Measurements from ENCODE around the gene HDAC4. TPM values are rescaled to one million over a fixed set of nuclear protein-coding genes. Genes with fewer than 3 reads are reported as not detected.
"Not testable (repeated sequence)": the region's sequence is repeated elsewhere in the genome, so short reads cannot be mapped to it uniquely, and the experiment has no call there.

Gene HDAC4
- total and polyA plus RNA-seq, 2 donors (not counting 1 experiment from before 2014, with no cell fraction given) = 13.5 to 46.0 TPM

DNA sequence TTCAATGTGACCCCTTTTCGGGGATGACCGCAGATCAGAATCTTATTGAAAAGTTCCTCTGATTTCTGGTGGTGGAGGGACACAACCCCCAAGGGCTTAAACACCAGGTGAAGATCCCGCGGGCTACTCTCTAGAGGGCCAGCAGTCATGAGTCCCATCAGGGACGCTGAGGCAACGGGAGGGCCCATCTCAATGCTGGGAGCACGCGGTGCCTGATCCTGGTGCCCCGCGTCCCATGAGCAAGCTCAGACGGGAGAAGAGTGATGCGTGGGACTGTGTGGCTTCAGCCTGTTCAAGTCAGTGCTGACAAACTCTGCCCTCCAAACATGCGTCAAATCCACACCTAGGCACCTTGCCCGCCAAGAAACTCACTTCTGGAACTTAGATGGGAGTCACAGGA, 328.0 kb downstream of the HDAC4 start:
- H3K4me3 Mint-ChIP-seq = no peak overlapping the region
- TF ChIP-seq, protein P1, sequence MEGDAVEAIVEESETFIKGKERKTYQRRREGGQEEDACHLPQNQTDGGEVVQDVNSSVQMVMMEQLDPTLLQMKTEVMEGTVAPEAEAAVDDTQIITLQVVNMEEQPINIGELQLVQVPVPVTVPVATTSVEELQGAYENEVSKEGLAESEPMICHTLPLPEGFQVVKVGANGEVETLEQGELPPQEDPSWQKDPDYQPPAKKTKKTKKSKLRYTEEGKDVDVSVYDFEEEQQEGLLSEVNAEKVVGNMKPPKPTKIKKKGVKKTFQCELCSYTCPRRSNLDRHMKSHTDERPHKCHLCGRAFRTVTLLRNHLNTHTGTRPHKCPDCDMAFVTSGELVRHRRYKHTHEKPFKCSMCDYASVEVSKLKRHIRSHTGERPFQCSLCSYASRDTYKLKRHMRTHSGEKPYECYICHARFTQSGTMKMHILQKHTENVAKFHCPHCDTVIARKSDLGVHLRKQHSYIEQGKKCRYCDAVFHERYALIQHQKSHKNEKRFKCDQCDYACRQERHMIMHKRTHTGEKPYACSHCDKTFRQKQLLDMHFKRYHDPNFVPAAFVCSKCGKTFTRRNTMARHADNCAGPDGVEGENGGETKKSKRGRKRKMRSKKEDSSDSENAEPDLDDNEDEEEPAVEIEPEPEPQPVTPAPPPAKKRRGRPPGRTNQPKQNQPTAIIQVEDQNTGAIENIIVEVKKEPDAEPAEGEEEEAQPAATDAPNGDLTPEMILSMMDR (IDR thresholded peaks at IDR 0.05) = no peak
- TF ChIP-seq EZH2 (IDR thresholded peaks at IDR 0.05; ENCODE audit: borderline replicate concordance, insufficient read depth, low read depth, low read length, poor library complexity, severe bottlenecking) = no peak
- 97% methylated on average over 14 of the region's 14 CpGs for WGBS (ENCODE audit: insufficient coverage)
- peaks cover 0 to 3% (median 0%) of the 10 kb centered on the region in 3 donors for H3K9me3 ChIP-seq (ENCODE audit: control extremely low read depth in 1 of 3, control insufficient read depth in 2 of 3, insufficient read depth in 1 of 3, low read length in 2 of 3)
- ChIA-PET CTCF (no interaction called here), POLR2A (no interaction called here)
- no peak overlapping the region for H3K27ac ChIP-seq (ENCODE audit: low read length in 2 of 2)
- no peak for ATAC-seq (ENCODE audit: low read depth)
- no peaks in the 10 kb centered on the region for H3K27me3 ChIP-seq (replicated peaks in 1 of 4; ENCODE audit: control extremely low read depth in 1 of 4, control insufficient read depth in 3 of 4, insufficient read depth in 4 of 4, low read length in 3 of 4)
- H3K9me3 Mint-ChIP-seq (ENCODE audit: insufficient read depth) = no peaks in the 10 kb centered on the region
- no peaks in the 10 kb centered on the region for H3K4me1 Mint-ChIP-seq
- H4K20me1 ChIP-seq (ENCODE audit: control insufficient read depth, insufficient read depth, low read length, poor library complexity, severe bottlenecking) = no peaks in the 10 kb centered on the region
- H3K4me1 ChIP-seq (ENCODE audit: control insufficient read depth in 2 of 2, insufficient read depth in 2 of 2, low read length in 2 of 2) = no peaks in the 10 kb centered on the region
- no peak overlapping the region for H3K4me3 ChIP-seq (ENCODE audit: control extremely low read depth in 1 of 5, extremely low read depth in 1 of 5, insufficient read depth in 1 of 5, low read depth in 2 of 5, low read length in 4 of 5)
- H3K79me2 ChIP-seq (ENCODE audit: control insufficient read depth, insufficient read depth, low read length) = no peaks in the 10 kb centered on the region
- no peak overlapping the region for H3K27ac Mint-ChIP-seq
- H3K27me3 Mint-ChIP-seq = no peaks in the 10 kb centered on the region
- DNase-seq = no peak
- no peak overlapping the region for H3K4me2 ChIP-seq (replicated peaks; ENCODE audit: low read depth, low read length, poor library complexity, severe bottlenecking)
- no peak overlapping the region for H2AFZ ChIP-seq (ENCODE audit: insufficient read depth, low read depth, low read length, poor library complexity, severe bottlenecking)
- H3K36me3 ChIP-seq (replicated peaks in 1 of 2; ENCODE audit: control extremely low read depth in 1 of 2, control insufficient read depth in 1 of 2, extremely low read depth in 1 of 2, insufficient read depth in 2 of 2, low read length in 1 of 2) = peaks cover 4 to 15% of the 10 kb centered on the region in 2 experiments
- H3K9ac ChIP-seq (ENCODE audit: low read length) = no peak overlapping the region
- intact Hi-C loops (cut with micrococcal nuclease) = no loop called here

DNA sequence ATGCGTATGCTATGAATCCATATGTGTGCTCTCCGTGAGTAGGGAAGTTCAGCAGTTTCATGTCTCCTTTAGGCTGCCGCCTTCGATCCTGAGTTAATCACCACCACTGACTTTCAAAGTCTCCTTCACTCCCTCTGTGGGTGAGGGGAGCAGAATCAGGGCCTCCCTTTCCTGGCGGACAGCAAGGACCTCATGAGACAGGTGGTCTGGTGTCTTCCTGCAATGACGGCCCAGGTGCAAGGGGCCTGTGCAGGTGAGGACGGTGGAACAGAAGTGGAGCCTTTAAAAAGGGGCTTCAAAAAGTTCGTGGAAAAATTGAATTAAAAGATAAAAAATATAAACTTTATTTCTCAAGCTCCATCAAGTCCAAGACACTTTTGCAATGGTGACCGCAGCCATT, 330.4 kb downstream of the HDAC4 start:
- H3K27ac Mint-ChIP-seq = no peak overlapping the region
- POLR2A ChIA-PET = no interaction called here
- TF ChIP-seq, protein P1 (IDR thresholded peaks at IDR 0.05) = no peak
- TF ChIP-seq EZH2 (IDR thresholded peaks at IDR 0.05; ENCODE audit: borderline replicate concordance, insufficient read depth, low read depth, low read length, poor library complexity, severe bottlenecking) = no peak

GRCh38 chr2:239069362-239070333, 331.2 kb downstream of the HDAC4 start:
- intact Hi-C loops (cut with micrococcal nuclease); H3K27me3 Mint-ChIP-seq; CTCF ChIA-PET; H3K4me2 ChIP-seq (replicated peaks; ENCODE audit: low read depth, low read length, poor library complexity, severe bottlenecking); H3K4me1 ChIP-seq (ENCODE audit: control insufficient read depth in 2 of 2, insufficient read depth in 2 of 2, low read length in 2 of 2); H3K9ac ChIP-seq (ENCODE audit: low read length); H3K79me2 ChIP-seq (ENCODE audit: control insufficient read depth, insufficient read depth, low read length); H3K9me3 Mint-ChIP-seq (ENCODE audit: insufficient read depth); H4K20me1 ChIP-seq (ENCODE audit: control insufficient read depth, insufficient read depth, low read length, poor library complexity, severe bottlenecking); H3K4me1 Mint-ChIP-seq; POLR2A ChIA-PET; H3K4me3 Mint-ChIP-seq; H3K27ac ChIP-seq (ENCODE audit: low read length in 2 of 2); H3K9me3 ChIP-seq (ENCODE audit: control extremely low read depth in 1 of 3, control insufficient read depth in 2 of 3, insufficient read depth in 1 of 3, low read length in 2 of 3); H2AFZ ChIP-seq (ENCODE audit: insufficient read depth, low read depth, low read length, poor library complexity, severe bottlenecking); H3K27me3 ChIP-seq (replicated peaks in 1 of 4; ENCODE audit: control extremely low read depth in 1 of 4, control insufficient read depth in 3 of 4, insufficient read depth in 4 of 4, low read length in 3 of 4); DNase-seq; H3K4me3 ChIP-seq (ENCODE audit: control extremely low read depth in 1 of 5, extremely low read depth in 1 of 5, insufficient read depth in 1 of 5, low read depth in 2 of 5, low read length in 4 of 5): not testable (repeated sequence)
- peaks cover 4 to 15% of the 10 kb centered on the region in 2 experiments for H3K36me3 ChIP-seq (replicated peaks in 1 of 2; ENCODE audit: control extremely low read depth in 1 of 2, control insufficient read depth in 1 of 2, extremely low read depth in 1 of 2, insufficient read depth in 2 of 2, low read length in 1 of 2)
- peak; percentile 41 for ATAC-seq (ENCODE audit: low read depth)
- H3K27ac Mint-ChIP-seq = peak overlapping the region; percentile 74
- WGBS (ENCODE audit: insufficient coverage) = 78% methylated on average over 15 of the region's 18 CpGs

More for the DNA sequence above, 330.4 kb downstream of the HDAC4 start:
- Histone ChIP-seq H3K9me3 (ENCODE audit: control extremely low read depth in 1 of 3, control insufficient read depth in 2 of 3, insufficient read depth in 1 of 3, low read length in 2 of 3) (peaks cover 0 to 3% (median 0%) of the 10 kb centered on the region in 3 donors), H3K4me3 (ENCODE audit: control extremely low read depth in 1 of 5, extremely low read depth in 1 of 5, insufficient read depth in 1 of 5, low read depth in 2 of 5, low read length in 4 of 5) (no peak overlapping the region), H3K27ac (ENCODE audit: low read length in 2 of 2) (no peak overlapping the region), H4K20me1 (ENCODE audit: control insufficient read depth, insufficient read depth, low read length, poor library complexity, severe bottlenecking) (no peaks in the 10 kb centered on the region), H3K27me3 (replicated peaks in 1 of 4; ENCODE audit: control extremely low read depth in 1 of 4, control insufficient read depth in 3 of 4, insufficient read depth in 4 of 4, low read length in 3 of 4) (no peaks in the 10 kb centered on the region), H3K4me1 (ENCODE audit: control insufficient read depth in 2 of 2, insufficient read depth in 2 of 2, low read length in 2 of 2) (no peaks in the 10 kb centered on the region), H3K4me2 (replicated peaks; ENCODE audit: low read depth, low read length, poor library complexity, severe bottlenecking) (no peak overlapping the region), H2AFZ (ENCODE audit: insufficient read depth, low read depth, low read length, poor library complexity, severe bottlenecking) (no peak overlapping the region), H3K79me2 (ENCODE audit: control insufficient read depth, insufficient read depth, low read length) (no peaks in the 10 kb centered on the region), H3K9ac (ENCODE audit: low read length) (no peak overlapping the region), H3K36me3 (replicated peaks in 1 of 2; ENCODE audit: control extremely low read depth in 1 of 2, control insufficient read depth in 1 of 2, extremely low read depth in 1 of 2, insufficient read depth in 2 of 2, low read length in 1 of 2) (peaks cover 4 to 15% of the 10 kb centered on the region in 2 experiments)
- Mint-ChIP-seq H3K4me1 (no peaks in the 10 kb centered on the region), H3K9me3 (ENCODE audit: insufficient read depth) (no peaks in the 10 kb centered on the region), H3K4me3 (no peak overlapping the region), H3K27me3 (no peaks in the 10 kb centered on the region)
- intact Hi-C loops (cut with micrococcal nuclease) = no loop called here
- CTCF ChIA-PET = no interaction called here
- ATAC-seq (ENCODE audit: low read depth) (no peak), DNase-seq (no peak)
- 80% methylated on average over 1 of the region's 9 CpGs for WGBS (ENCODE audit: insufficient coverage)
